ENCODE measurements around the gene GLDC. TPM values are rescaled to one million over a fixed set of nuclear protein-coding genes. Genes with fewer than 3 reads are reported as not detected.

The GLDC gene
- total and polyA plus RNA-seq, 2 donors (not counting 1 experiment from before 2014, with no cell fraction given): 0.71 to 0.86 TPM

- Mint-ChIP-seq H3K4me1 (peaks cover 2% of the 10 kb centered on the region), H3K27ac (no peak overlapping the region), H3K4me3 (no peak overlapping the region), H3K27me3 (no peaks in the 10 kb centered on the region), H3K9me3 (ENCODE audit: insufficient read depth) (no peaks in the 10 kb centered on the region)
- H3K4me2 ChIP-seq (replicated peaks; ENCODE audit: low read depth, low read length, poor library complexity, severe bottlenecking): no peak overlapping the region
- POLR2A ChIA-PET: no interaction called here
- no peaks in the 10 kb centered on the region for H3K9me3 ChIP-seq (ENCODE audit: control extremely low read depth in 1 of 3, control insufficient read depth in 2 of 3, insufficient read depth in 1 of 3, low read length in 2 of 3)
- no peaks in the 10 kb centered on the region for H3K36me3 ChIP-seq (replicated peaks in 1 of 2; ENCODE audit: control extremely low read depth in 1 of 2, control insufficient read depth in 1 of 2, extremely low read depth in 1 of 2, insufficient read depth in 2 of 2, low read length in 1 of 2)
- DNase-seq: no peak
- no CpG with 5 or more reads among the region's 5 CpGs for WGBS (ENCODE audit: insufficient coverage)
- no peak for ATAC-seq (ENCODE audit: low read depth)
- CTCF ChIA-PET: no interaction called here
- no peak overlapping the region for H3K27ac ChIP-seq (ENCODE audit: low read length in 2 of 2)
- no peak overlapping the region for H3K4me3 ChIP-seq (ENCODE audit: control extremely low read depth in 1 of 5, extremely low read depth in 1 of 5, insufficient read depth in 1 of 5, low read depth in 2 of 5, low read length in 4 of 5)
- no peak overlapping the region for H2AFZ ChIP-seq (ENCODE audit: insufficient read depth, low read depth, low read length, poor library complexity, severe bottlenecking)
- no peaks in the 10 kb centered on the region for H4K20me1 ChIP-seq (ENCODE audit: control insufficient read depth, insufficient read depth, low read length, poor library complexity, severe bottlenecking)
- H3K79me2 ChIP-seq (ENCODE audit: control insufficient read depth, insufficient read depth, low read length): no peaks in the 10 kb centered on the region
- TF ChIP-seq, protein P1, sequence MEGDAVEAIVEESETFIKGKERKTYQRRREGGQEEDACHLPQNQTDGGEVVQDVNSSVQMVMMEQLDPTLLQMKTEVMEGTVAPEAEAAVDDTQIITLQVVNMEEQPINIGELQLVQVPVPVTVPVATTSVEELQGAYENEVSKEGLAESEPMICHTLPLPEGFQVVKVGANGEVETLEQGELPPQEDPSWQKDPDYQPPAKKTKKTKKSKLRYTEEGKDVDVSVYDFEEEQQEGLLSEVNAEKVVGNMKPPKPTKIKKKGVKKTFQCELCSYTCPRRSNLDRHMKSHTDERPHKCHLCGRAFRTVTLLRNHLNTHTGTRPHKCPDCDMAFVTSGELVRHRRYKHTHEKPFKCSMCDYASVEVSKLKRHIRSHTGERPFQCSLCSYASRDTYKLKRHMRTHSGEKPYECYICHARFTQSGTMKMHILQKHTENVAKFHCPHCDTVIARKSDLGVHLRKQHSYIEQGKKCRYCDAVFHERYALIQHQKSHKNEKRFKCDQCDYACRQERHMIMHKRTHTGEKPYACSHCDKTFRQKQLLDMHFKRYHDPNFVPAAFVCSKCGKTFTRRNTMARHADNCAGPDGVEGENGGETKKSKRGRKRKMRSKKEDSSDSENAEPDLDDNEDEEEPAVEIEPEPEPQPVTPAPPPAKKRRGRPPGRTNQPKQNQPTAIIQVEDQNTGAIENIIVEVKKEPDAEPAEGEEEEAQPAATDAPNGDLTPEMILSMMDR (IDR thresholded peaks at IDR 0.05): no peak
- TF ChIP-seq EZH2 (IDR thresholded peaks at IDR 0.05; ENCODE audit: borderline replicate concordance, insufficient read depth, low read depth, low read length, poor library complexity, severe bottlenecking): no peak
- no peaks in the 10 kb centered on the region for H3K4me1 ChIP-seq (ENCODE audit: control insufficient read depth in 2 of 2, insufficient read depth in 2 of 2, low read length in 2 of 2)
- no peaks in the 10 kb centered on the region for H3K27me3 ChIP-seq (replicated peaks in 1 of 4; ENCODE audit: control extremely low read depth in 1 of 4, control insufficient read depth in 3 of 4, insufficient read depth in 4 of 4, low read length in 3 of 4)
- intact Hi-C loops (cut with micrococcal nuclease): no loop called here
- no peak overlapping the region for H3K9ac ChIP-seq (ENCODE audit: low read length)
Measured at GRCh38 chr9:6614489-6614888, 31.0 kb downstream of the GLDC start.

DNA sequence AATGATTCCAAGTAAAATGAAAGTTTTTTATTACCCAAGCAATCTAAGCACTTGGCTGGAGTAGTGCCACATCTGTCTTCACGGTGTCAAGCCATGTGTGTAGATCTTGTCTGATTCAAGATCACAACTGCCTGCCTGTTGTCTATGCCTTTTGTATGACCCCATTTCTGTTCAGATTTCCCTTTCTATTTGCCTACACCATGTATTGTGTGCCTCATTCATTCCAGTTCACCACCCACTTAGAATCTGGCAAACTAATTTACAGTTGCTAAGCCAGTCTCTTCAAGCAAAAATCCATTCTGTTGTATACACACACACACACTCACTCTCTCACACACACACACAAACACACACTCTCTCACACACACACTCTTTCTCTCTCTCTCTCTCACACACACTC is 33.7 kb downstream of the GLDC start:
- ChIA-PET POLR2A (no interaction called here), CTCF (no interaction called here)
- DNase-seq: no peak
- H3K27ac Mint-ChIP-seq: no peak overlapping the region
- H3K27me3 Mint-ChIP-seq: no peaks in the 10 kb centered on the region
- Histone ChIP-seq H3K79me2 (ENCODE audit: control insufficient read depth, insufficient read depth, low read length) (no peaks in the 10 kb centered on the region), H3K4me1 (ENCODE audit: control insufficient read depth in 2 of 2, insufficient read depth in 2 of 2, low read length in 2 of 2) (no peaks in the 10 kb centered on the region), H3K27ac (ENCODE audit: low read length in 2 of 2) (no peak overlapping the region), H3K9me3 (ENCODE audit: control extremely low read depth in 1 of 3, control insufficient read depth in 2 of 3, insufficient read depth in 1 of 3, low read length in 2 of 3) (no peaks in the 10 kb centered on the region), H2AFZ (ENCODE audit: insufficient read depth, low read depth, low read length, poor library complexity, severe bottlenecking) (no peak overlapping the region), H4K20me1 (ENCODE audit: control insufficient read depth, insufficient read depth, low read length, poor library complexity, severe bottlenecking) (no peaks in the 10 kb centered on the region), H3K27me3 (replicated peaks in 1 of 4; ENCODE audit: control extremely low read depth in 1 of 4, control insufficient read depth in 3 of 4, insufficient read depth in 4 of 4, low read length in 3 of 4) (no peaks in the 10 kb centered on the region), H3K9ac (ENCODE audit: low read length) (no peak overlapping the region), H3K4me3 (ENCODE audit: control extremely low read depth in 1 of 5, extremely low read depth in 1 of 5, insufficient read depth in 1 of 5, low read depth in 2 of 5, low read length in 4 of 5) (no peak overlapping the region), H3K4me2 (replicated peaks; ENCODE audit: low read depth, low read length, poor library complexity, severe bottlenecking) (no peak overlapping the region), H3K36me3 (replicated peaks in 1 of 2; ENCODE audit: control extremely low read depth in 1 of 2, control insufficient read depth in 1 of 2, extremely low read depth in 1 of 2, insufficient read depth in 2 of 2, low read length in 1 of 2) (no peaks in the 10 kb centered on the region)
- H3K4me3 Mint-ChIP-seq: no peak overlapping the region
- intact Hi-C loops (cut with micrococcal nuclease): no loop called here
- ATAC-seq (ENCODE audit: low read depth): no peak
- TF ChIP-seq, protein P1 (IDR thresholded peaks at IDR 0.05): no peak
- TF ChIP-seq EZH2 (IDR thresholded peaks at IDR 0.05; ENCODE audit: borderline replicate concordance, insufficient read depth, low read depth, low read length, poor library complexity, severe bottlenecking): no peak
- no peaks in the 10 kb centered on the region for H3K4me1 Mint-ChIP-seq
- 100% methylated on average over 1 of the region's 1 CpG for WGBS (ENCODE audit: insufficient coverage)
- no peaks in the 10 kb centered on the region for H3K9me3 Mint-ChIP-seq (ENCODE audit: insufficient read depth)

Measured in B cell (primary cell).